Chondrocyte (in vitro differentiated cells): ENCODE data around the gene RPS2. TPM values are rescaled to one million over a fixed set of nuclear protein-coding genes. Genes with fewer than 3 reads are reported as not detected.
"Not testable (repeated sequence)": the region's sequence is repeated elsewhere in the genome, so short reads cannot be mapped to it uniquely, and the experiment has no call there.

Source experiments
- DNase-seq: peaks from one replicate; pipeline ENCODE4 v3.0.0; 2021; ENCODE audit warnings: mixed read lengths, low spot score
- H3K27ac Mint-ChIP-seq: one replicate; pipeline ENCODE4 v1.8.0; 2021; ENCODE audit warnings: mild to moderate bottlenecking, moderate library complexity, mixed read lengths; ENCODE audit not compliant: unreplicated experiment
- H3K27me3 Mint-ChIP-seq: 2 replicates; pipeline ENCODE4 v1.8.0; 2021; ENCODE audit warnings: low read depth, mixed read lengths
- H3K36me3 Mint-ChIP-seq: 2 replicates; pipeline ENCODE4 v1.8.0; 2021; ENCODE audit warnings: low read depth, mixed read lengths
- H3K4me1 Mint-ChIP-seq: 2 replicates; pipeline ENCODE4 v1.8.0; 2021; ENCODE audit warnings: low read depth, mild to moderate bottlenecking, mixed read lengths
- H3K4me3 Mint-ChIP-seq: one replicate; pipeline ENCODE4 v1.8.0; 2021; ENCODE audit warnings: mild to moderate bottlenecking, moderate library complexity, mixed read lengths; ENCODE audit not compliant: unreplicated experiment
- H3K9me3 Mint-ChIP-seq: 2 replicates; pipeline ENCODE4 v1.8.0; 2021; ENCODE audit warnings: low read depth, mixed read lengths
- CTCF ChIP-seq: fragments of 200-600 bp; sonication (generic); IDR thresholded peaks from 2 replicates; pipeline ENCODE4 v1.5.0; 2021; ENCODE audit warnings: antibody characterized with exemption, mild to moderate bottlenecking, moderate library complexity
- total RNA-seq: library from RNA; stranded (reverse); gene quantifications from 3 replicates; pipeline ENCODE4 v1.2.1, GENCODE V29; 2021

RPS2 gene
- total RNA-seq, 1 donor from 2014 or later: 1,662 TPM

GRCh38 chr16:1942810-1943726 is 21.6 kb downstream of the RPS2 start, which contains the start of gene MSRB1:
TSS of gene MSRB1 (minus strand) at chr16:1943199. CDS start at chr16:1943156, 43 bp downstream.
- peak; percentile 100 for DNase-seq
- Mint-ChIP-seq H3K9me3 (no peaks in the 10 kb centered on the region), H3K27ac (peak within 1 kb of the TSS; percentile 66), H3K4me1 (peaks cover 20% of the 10 kb centered on the region), H3K4me3 (peak within 1 kb of the TSS; percentile 85), H3K36me3 (peaks cover 5% of the 10 kb centered on the region), H3K27me3 (no peaks in the 10 kb centered on the region)
- no peak for TF ChIP-seq CTCF

GRCh38 chr16:1942047-1942809 is 22.4 kb downstream of the RPS2 start:
- Mint-ChIP-seq H3K27ac (peak overlapping the region; percentile 66), H3K4me3 (peak overlapping the region; percentile 85), H3K27me3 (no peaks in the 10 kb centered on the region), H3K36me3 (peaks cover 7% of the 10 kb centered on the region), H3K9me3 (no peaks in the 10 kb centered on the region), H3K4me1 (peaks cover 20% of the 10 kb centered on the region)
- DNase-seq: peak; percentile 89
- TF ChIP-seq CTCF: no peak

GRCh38 chr16:1941162-1942046 is 23.2 kb downstream of the RPS2 start:
- Mint-ChIP-seq H3K36me3 (peaks cover 10% of the 10 kb centered on the region), H3K27me3 (no peaks in the 10 kb centered on the region), H3K27ac (peak overlapping the region; percentile 27), H3K4me1 (peaks cover 20% of the 10 kb centered on the region), H3K4me3 (peak overlapping the region; percentile 85), H3K9me3 (no peaks in the 10 kb centered on the region)
- no peak for TF ChIP-seq CTCF
- DNase-seq: no peak

GRCh38 chr16:1940273-1941161 is 24.1 kb downstream of the RPS2 start:
- DNase-seq: no peak
- H3K4me1 Mint-ChIP-seq: peaks cover 20% of the 10 kb centered on the region
- no peak overlapping the region for H3K4me3 Mint-ChIP-seq
- H3K27me3 Mint-ChIP-seq: no peaks in the 10 kb centered on the region
- H3K27ac Mint-ChIP-seq: no peak overlapping the region
- H3K36me3 Mint-ChIP-seq: peaks cover 10% of the 10 kb centered on the region
- no peak for TF ChIP-seq CTCF
- no peaks in the 10 kb centered on the region for H3K9me3 Mint-ChIP-seq

- not testable (repeated sequence) for H3K27ac Mint-ChIP-seq, H3K4me3 Mint-ChIP-seq, H3K36me3 Mint-ChIP-seq, H3K9me3 Mint-ChIP-seq, DNase-seq, H3K27me3 Mint-ChIP-seq
- peaks cover 20% of the 10 kb centered on the region for H3K4me1 Mint-ChIP-seq
Measured at GRCh38 chr16:1939833-1940232, 24.8 kb downstream of the RPS2 start.
